HepG2 (cell line): ENCODE measurements around the gene FNBP1L. TPM values are rescaled to one million over a fixed set of nuclear protein-coding genes. Genes with fewer than 3 reads are reported as not detected.
"Not testable (repeated sequence)": the region's sequence is repeated elsewhere in the genome, so short reads cannot be mapped to it uniquely, and the experiment has no call there.

ENCODE experiments used
- ARID3A ChIP-seq: IDR thresholded peaks from 2 replicates; pipeline ENCODE4 v1.6.1; 2012; ENCODE audit warnings: low read depth, low read length, improper control_type of control experiment
- CREB1 ChIP-seq, 2 experiments: fragments of 450-650 bp in 1 of 2; IDR thresholded peaks; 2 replicates each; pipeline ENCODE4 v1.6.1; 2016 to 2017; ENCODE audit warnings: control low read depth in 1 of 2, mild to moderate bottlenecking in 1 of 2, missing compliant biosample characterization in 1 of 2, missing genetic modification characterization in 1 of 2
- EP300 ChIP-seq, 3 experiments: sonication (generic) in 1 of 3; formaldehyde crosslinking in 1 of 3; IDR thresholded peaks; 2 replicates each; pipeline versions ENCODE4 v1.5.1 to v1.6.1; 2011 to 2020; ENCODE audit warnings: low read depth in 2 of 3, low read length in 2 of 3, borderline replicate concordance in 1 of 3, improper control_type of control experiment in 1 of 3, mild to moderate bottlenecking in 1 of 3, missing genetic modification reagents in 1 of 3, moderate library complexity in 1 of 3
- ETV5 ChIP-seq: IDR thresholded peaks from 2 replicates; pipeline ENCODE4 v1.6.1; 2018; ENCODE audit warnings: missing biosample characterization, missing genetic modification reagents, inconsistent platforms, borderline replicate concordance
- GABPA ChIP-seq, 2 experiments: IDR thresholded peaks; 2 replicates each; pipeline ENCODE4 v1.6.1; 2011 to 2016; ENCODE audit warnings: low read depth in 2 of 2, low read length in 1 of 2, missing biosample characterization in 1 of 2, missing genetic modification characterization in 1 of 2
- GFI1 ChIP-seq: sonication (generic); formaldehyde crosslinking; IDR thresholded peaks from 2 replicates; pipeline ENCODE4 v1.5.0; 2020; ENCODE audit warnings: missing genetic modification reagents, mild to moderate bottlenecking, borderline replicate concordance
- HNF1A ChIP-seq, 2 experiments: sonication (generic) in 1 of 2; formaldehyde crosslinking in 1 of 2; IDR thresholded peaks; 2 replicates each; pipeline versions ENCODE4 v1.4.0 to v1.6.1; 2016 to 2020; ENCODE audit warnings: borderline replicate concordance in 1 of 2, low read depth in 1 of 2, mild to moderate bottlenecking in 1 of 2, missing genetic modification reagents in 1 of 2
- HNF1B ChIP-seq: sonication (generic); formaldehyde crosslinking; IDR thresholded peaks from 2 replicates; pipeline ENCODE4 v1.5.1; 2020; ENCODE audit warnings: mild to moderate bottlenecking, moderate library complexity, missing genetic modification reagents
- HNRNPUL1 ChIP-seq: fragments of 200-400 bp; formaldehyde crosslinking; IDR thresholded peaks from 2 replicates; pipeline ENCODE4 v1.6.1; 2017; ENCODE audit warnings: low read depth, mild to moderate bottlenecking, low read length, moderate library complexity
- ZMYM3 ChIP-seq: sonication (generic); formaldehyde crosslinking; IDR thresholded peaks from 2 replicates; pipeline ENCODE4 v1.5.1; 2020; ENCODE audit warnings: mild to moderate bottlenecking, missing genetic modification reagents
- ZNF12 ChIP-seq: sonication (generic); formaldehyde crosslinking; IDR thresholded peaks from 2 replicates; pipeline ENCODE4 v1.5.0; 2020; ENCODE audit warnings: missing genetic modification reagents
- ZNF224 ChIP-seq: sonication (generic); formaldehyde crosslinking; IDR thresholded peaks from 2 replicates; pipeline ENCODE4 v1.5.0; 2020; ENCODE audit warnings: mild to moderate bottlenecking, missing genetic modification reagents
- ZNF362 ChIP-seq: sonication (generic); formaldehyde crosslinking; IDR thresholded peaks from 2 replicates; pipeline ENCODE4 v1.4.0; 2020; ENCODE audit warnings: missing genetic modification reagents, mild to moderate bottlenecking, borderline replicate concordance
- ZNF710 ChIP-seq: sonication (generic); formaldehyde crosslinking; IDR thresholded peaks from 2 replicates; pipeline ENCODE4 v1.5.0; 2020; ENCODE audit warnings: mild to moderate bottlenecking, missing genetic modification reagents, borderline replicate concordance
- polyA plus RNA-seq, 8 experiments: library from polyadenylated mRNA; depleted of rRNA in 3 of 8; stranded (reverse) in 7 of 8; unstranded in 1 of 8; fragments of >200 nt; fragmentation: Illumina TruSeq in 4 of 8; extraction: Trizol in 4 of 8; gene quantifications; 2 replicates each; pipeline versions ENCODE4 v1.2.1 to v1.2.3, GENCODE V29; 2011 to 2016; ENCODE audit warnings: low read depth in 4 of 8, missing spikeins in 1 of 8, mixed read lengths in 1 of 8; ENCODE audit not compliant: insufficient read depth in 1 of 8
- total RNA-seq, 5 experiments: library from RNA; depleted of rRNA; stranded (reverse); fragments of >200 nt; fragmentation: Illumina TruSeq; extraction: Trizol; gene quantifications; 2 replicates each; pipeline ENCODE4 v1.2.3, GENCODE V29; 2016; ENCODE audit warnings: low read depth in 1 of 5

Gene FNBP1L
- total and polyA plus RNA-seq, 2 of the 13 experiments (the other 11 are each of a cell fraction or from before 2014, with no cell fraction given), result 24.1 to 27.1 TPM

- TF ChIP-seq HNF1B (CRISPR knock-in tag) (peak; percentile 76), EP300 (IDR thresholded peaks at IDR 0.05; ENCODE audit: low read depth in 2 of 2, low read length in 2 of 2) (0 out of 4 replicates have a peak, but pooled peaks of 1 of the 2 experiments have one; percentile 9), GFI1 (CRISPR knock-in tag) (peak; percentile 63; the same call in 1 of the 2 replicates), ZNF710 (CRISPR knock-in tag) (0 out of 2 replicates have a peak, but pooled peaks have one; percentile 39), HNF1A (IDR thresholded peaks at IDR 0.05; ENCODE audit: low read depth) (peak; percentile 97), HNF1A (CRISPR knock-in tag; IDR thresholded peaks at IDR 0.05; ENCODE audit: borderline replicate concordance) (peak; percentile 97), ZNF224 (0 out of 2 replicates have a peak, but pooled peaks have one; percentile 10), HNRNPUL1 (0 out of 2 replicates have a peak, but pooled peaks have one; percentile 41), ETV5 (CRISPR knock-in tag) (0 out of 2 replicates have a peak, but pooled peaks have one; percentile 22), GABPA (IDR thresholded peaks at IDR 0.05; ENCODE audit: low read depth, low read length) (0 out of 2 replicates have a peak, but pooled peaks have one; percentile 5), ZNF362 (peak; percentile 96), ZMYM3 (CRISPR knock-in tag) (0 out of 2 replicates have a peak, but pooled peaks have one; percentile 10), ARID3A (peak; percentile 47; the same call in 1 of the 2 replicates), CREB1 (CRISPR knock-in tag; IDR thresholded peaks at IDR 0.05) (peak; percentile 32; the same call in 1 of the 2 replicates), ZNF12 (CRISPR knock-in tag) (peak; percentile 54)
- TF ChIP-seq EP300 (CRISPR knock-in tag; IDR thresholded peaks at IDR 0.05; ENCODE audit: borderline replicate concordance); GABPA (CRISPR knock-in tag; IDR thresholded peaks at IDR 0.05; ENCODE audit: low read depth); CREB1 (IDR thresholded peaks at IDR 0.05): not testable (repeated sequence)
Observed at GRCh38 chr1:93591291-93591675, 143.4 kb downstream of the FNBP1L start (continued).
